Endothelial cell of umbilical vein (primary cell): ENCODE results near the gene KRTAP5-2. TPM values are rescaled to one million over a fixed set of nuclear protein-coding genes. Genes with fewer than 3 reads are reported as not detected.
"Not testable (repeated sequence)": the region's sequence is repeated elsewhere in the genome, so short reads cannot be mapped to it uniquely, and the experiment has no call there.

Experiments used
- BruUV-seq: library from RNA; stranded (reverse); fragments of 400-500 nt; replicated peaks from 2 replicates; lab custom pipeline; 2021; lab: Mats Ljungman, UMichigan
- CTCF ChIA-PET: fragments of 300-600, 350-600 bp; sonication (Branson Sonifier 250); formaldehyde crosslinking; loops from one replicate; lab custom pipeline; 2021; ENCODE audit warnings: antibody characterized with exemption, inconsistent platforms; lab: Charles Lee
- POLR2A ChIA-PET: fragments of 300-600, 350-600 bp; sonication (Branson Sonifier 250); formaldehyde crosslinking; loops from one replicate; lab custom pipeline; 2021; ENCODE audit warnings: antibody characterized with exemption, inconsistent platforms; lab: Charles Lee
- DNase-seq: peaks from one replicate; pipeline ENCODE4 v3.0.0-alpha.2; 2011; ENCODE audit warnings: low read depth, low spot score
- FAIRE-seq: peaks from 2 replicates; lab custom pipeline; 2011; peaks lifted over from hg19 to GRCh38; lab: Jason Lieb, UNC
- H2AFZ ChIP-seq: 2 replicates; pipeline ENCODE4 v1.6.0; 2012; ENCODE audit warnings: low read depth, low read length, control low read depth, inconsistent platforms
- H3K27ac ChIP-seq: 2 replicates; pipeline ENCODE4 v1.5.1; 2011; ENCODE audit warnings: low read depth, mild to moderate bottlenecking, control low read depth, low read length, moderate library complexity; ENCODE audit not compliant: insufficient read depth
- H3K27me3 ChIP-seq, 2 experiments: 2 replicates each; pipeline versions ENCODE4 v1.6.0 to v1.6.1; 2011; ENCODE audit warnings: low read length in 2 of 2, mixed read lengths in 1 of 2; ENCODE audit not compliant: control insufficient read depth in 2 of 2, insufficient read depth in 2 of 2
- H3K36me3 ChIP-seq, 2 experiments: 2 replicates in 1 of 2; 3 replicates in 1 of 2; pipeline ENCODE4 v1.5.1; 2011; ENCODE audit warnings: low read length in 2 of 2, mild to moderate bottlenecking in 1 of 2, moderate library complexity in 1 of 2; ENCODE audit not compliant: control insufficient read depth in 2 of 2, insufficient read depth in 2 of 2; ENCODE audit errors: extremely low read depth in 1 of 2
- H3K4me1 ChIP-seq: 3 replicates; pipeline ENCODE4 v1.5.1; 2011; ENCODE audit warnings: mild to moderate bottlenecking, low read length; ENCODE audit not compliant: control insufficient read depth, insufficient read depth; ENCODE audit errors: extremely low read depth
- H3K4me2 ChIP-seq: 2 replicates; pipeline ENCODE4 v1.6.1; 2011; ENCODE audit warnings: low read length, control low read depth, mixed read lengths; ENCODE audit not compliant: insufficient read depth
- H3K4me3 ChIP-seq, 3 experiments: fragments of 200-600 bp in 1 of 3; sonication (generic), shearing (Covaris generic) in 1 of 3; replicated peaks in 1 of 3; 2 replicates each; pipeline ENCODE4 v1.5.1; 2011 to 2016; ENCODE audit warnings: control low read depth in 3 of 3, low read length in 3 of 3, mild to moderate bottlenecking in 2 of 3, inconsistent platforms in 1 of 3, low read depth in 1 of 3, moderate library complexity in 1 of 3; ENCODE audit not compliant: insufficient read depth in 1 of 3
- H3K79me2 ChIP-seq: 2 replicates; pipeline ENCODE4 v1.6.0; 2012; ENCODE audit warnings: low read length, inconsistent platforms; ENCODE audit not compliant: control insufficient read depth, insufficient read depth
- H3K9ac ChIP-seq: replicated peaks from 2 replicates; pipeline ENCODE3; 2011; ENCODE audit warnings: low read length, control low read depth; ENCODE audit not compliant: insufficient read depth; ENCODE audit errors: extremely low read depth
- H3K9me1 ChIP-seq: replicated peaks from 3 replicates; pipeline ENCODE4 v1.6.0; 2011; ENCODE audit warnings: mild to moderate bottlenecking, low read length; ENCODE audit not compliant: control insufficient read depth, insufficient read depth; ENCODE audit errors: extremely low read depth
- H3K9me3 ChIP-seq: replicated peaks from 2 replicates; pipeline ENCODE4 v1.5.1; 2012; ENCODE audit warnings: low read length, inconsistent platforms; ENCODE audit not compliant: control insufficient read depth, insufficient read depth
- H4K20me1 ChIP-seq: replicated peaks from 2 replicates; pipeline ENCODE3; 2011; ENCODE audit warnings: mild to moderate bottlenecking, low read length; ENCODE audit not compliant: control insufficient read depth, insufficient read depth; ENCODE audit errors: extremely low read depth
- dilution Hi-C: fragments of 300-500 bp; cut with MboI; formaldehyde crosslinking; loops from one replicate; pipeline ENCODE4 v1.15.0; 2019; ENCODE audit warnings: low sequenced_read_pairs; ENCODE audit not compliant: extremely low pct_ligation_motif_present
- intact Hi-C: fragments of 100-400 bp; cut with micrococcal nuclease; formaldehyde crosslinking; loops from one replicate; pipeline ENCODE4 v1.10.0; 2022
- polyA plus RNA-seq, 4 experiments: library from polyadenylated mRNA; depleted of rRNA in 3 of 4; stranded (reverse) in 3 of 4; unstranded in 1 of 4; fragments of >200 nt; gene quantifications; 2 replicates each; pipeline versions ENCODE4 v1.2.1 to v1.2.3, GENCODE V29; 2011 to 2012; ENCODE audit warnings: missing spikeins in 1 of 4
- total RNA-seq: library from RNA; stranded (reverse); gene quantifications from 2 replicates; pipeline ENCODE4 v1.2.3, GENCODE V29; 2021

KRTAP5-2 gene
- total and polyA plus RNA-seq, 2 donors (not counting 3 experiments of a cell fraction or from before 2014, with no cell fraction given): not detected

GRCh38 chr11:1584661-1585370, 13.3 kb downstream of the KRTAP5-2 start, which contains the start of gene KRTAP5-1:
Gene KRTAP5-1, minus strand, starts transcription at chr11:1585283. Its CDS starts 34 bp downstream, at chr11:1585249.
- H3K9me1 ChIP-seq, H3K4me2 ChIP-seq, dilution Hi-C loops, H2AFZ ChIP-seq, DNase-seq, H3K4me1 ChIP-seq, FAIRE-seq, H3K4me3 ChIP-seq, H4K20me1 ChIP-seq, H3K9me3 ChIP-seq, H3K27ac ChIP-seq, H3K36me3 ChIP-seq, H3K79me2 ChIP-seq, BruUV-seq, H3K27me3 ChIP-seq, H3K9ac ChIP-seq: not testable (repeated sequence)
- ChIA-PET POLR2A (interaction anchor here (0.6 kb wide), 1 partner anchor 10 kb away, joined by 13 read pairs; no protein-coding TSS in a partner anchor), CTCF (interaction anchor here (1.3 kb wide), 1 partner anchor 10 kb away, joined by 4 read pairs; no protein-coding TSS in a partner anchor)
- intact Hi-C loops: loop anchor here (5.0 kb wide), 1 partner anchor 52 kb away; no protein-coding TSS in a partner anchor

GRCh38 chr11:1582909-1583308, 15.2 kb downstream of the KRTAP5-2 start:
- BruUV-seq, dilution Hi-C loops, H3K4me1 ChIP-seq, POLR2A ChIA-PET, H3K27ac ChIP-seq, H3K9me1 ChIP-seq, H2AFZ ChIP-seq, FAIRE-seq, DNase-seq, H3K9ac ChIP-seq, H3K36me3 ChIP-seq, H3K27me3 ChIP-seq, intact Hi-C loops, H4K20me1 ChIP-seq, H3K9me3 ChIP-seq, H3K79me2 ChIP-seq, H3K4me2 ChIP-seq, H3K4me3 ChIP-seq: not testable (repeated sequence)
- CTCF ChIA-PET: interaction anchor here (2.9 kb wide), 1 partner anchor 13 kb away, joined by 16 read pairs; no protein-coding TSS in a partner anchor
